ENCODE measurements around the gene ADIPOQ.
"Not testable (repeated sequence)": the region's sequence is repeated elsewhere in the genome, so short reads cannot be mapped to it uniquely, and the experiment has no call there.

The ADIPOQ gene

DNA sequence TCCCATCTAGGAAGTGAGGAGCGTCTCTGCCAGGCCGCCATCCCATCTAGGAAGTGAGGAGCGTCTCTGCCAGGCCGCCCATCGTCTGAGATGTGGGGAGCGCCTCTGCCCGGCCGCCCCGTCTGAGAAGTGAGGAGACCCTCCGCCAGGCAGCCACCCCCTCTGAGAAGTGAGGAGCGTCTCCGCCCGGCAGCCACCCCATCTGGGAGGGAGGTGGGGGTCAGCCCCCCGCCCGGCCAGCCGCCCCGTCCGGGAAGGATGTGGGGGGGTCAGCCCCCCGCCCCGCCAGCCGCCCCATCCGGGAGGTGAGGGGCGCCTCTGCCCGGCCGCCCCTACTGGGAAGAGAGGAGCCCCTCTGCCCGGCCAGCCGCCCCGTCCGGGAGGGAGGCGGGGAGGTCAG is 31.3 kb downstream of the ADIPOQ start:
- DNase-seq: not testable (repeated sequence)

DNA sequence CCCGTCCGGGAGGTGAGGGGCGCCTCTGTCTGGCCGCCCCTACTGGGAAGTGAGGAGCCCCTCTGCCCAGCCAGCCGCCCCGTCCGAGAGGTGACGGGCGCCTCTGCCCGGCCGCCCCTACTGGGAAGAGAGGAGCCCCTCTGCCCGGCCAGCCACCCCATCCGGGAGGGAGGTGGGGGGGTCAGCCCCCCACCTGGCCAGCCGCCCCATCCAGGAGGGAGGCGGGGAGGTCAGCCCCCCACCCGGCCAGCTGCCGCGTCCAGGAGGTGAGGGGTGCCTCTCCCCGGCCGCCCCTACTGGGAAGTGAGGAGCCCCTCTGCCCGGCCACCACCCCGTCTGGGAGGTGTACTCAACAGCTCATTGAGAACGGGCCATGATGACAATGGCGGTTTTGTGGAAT is 31.7 kb downstream of the ADIPOQ start:
- not testable (repeated sequence) for DNase-seq

DNA sequence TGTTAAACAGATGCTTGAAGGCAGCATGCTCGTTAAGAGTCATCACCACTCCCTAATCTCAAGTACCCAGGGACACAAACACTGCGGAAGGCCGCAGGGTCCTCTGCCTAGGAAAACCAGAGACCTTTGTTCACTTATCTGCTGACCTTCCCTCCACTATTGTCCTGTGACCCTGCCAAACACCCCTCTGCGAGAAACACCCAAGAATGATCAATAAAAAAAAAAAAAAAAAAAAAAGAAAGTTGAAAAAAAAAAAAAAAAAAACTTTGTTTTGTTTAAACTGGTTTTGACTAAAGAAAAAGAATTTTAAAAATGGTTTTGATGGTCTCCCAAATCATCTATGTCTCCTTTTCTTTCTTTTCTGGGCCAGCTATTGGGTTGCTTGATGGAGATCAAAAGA is 32.3 kb downstream of the ADIPOQ start:
- not testable (repeated sequence) for DNase-seq

DNA sequence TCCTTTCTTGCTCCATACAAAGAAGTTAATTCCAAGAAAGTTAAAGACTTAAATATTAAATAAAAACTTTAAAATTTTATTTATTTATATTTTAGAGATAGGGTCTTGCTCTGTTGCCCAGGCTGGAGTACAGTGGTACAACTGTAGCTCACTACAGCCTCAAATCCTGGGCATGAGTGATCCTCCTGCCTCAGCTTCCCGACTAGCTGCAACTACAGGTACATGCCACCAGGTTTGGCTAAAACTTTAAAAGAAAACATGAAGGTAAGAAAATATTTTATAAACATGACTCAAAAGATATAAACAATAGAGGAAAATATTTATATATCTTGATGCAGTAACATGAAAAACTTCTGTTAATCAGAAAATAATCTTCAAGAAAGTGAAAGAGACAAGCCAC is 33.2 kb downstream of the ADIPOQ start:
- no peak for DNase-seq

DNA sequence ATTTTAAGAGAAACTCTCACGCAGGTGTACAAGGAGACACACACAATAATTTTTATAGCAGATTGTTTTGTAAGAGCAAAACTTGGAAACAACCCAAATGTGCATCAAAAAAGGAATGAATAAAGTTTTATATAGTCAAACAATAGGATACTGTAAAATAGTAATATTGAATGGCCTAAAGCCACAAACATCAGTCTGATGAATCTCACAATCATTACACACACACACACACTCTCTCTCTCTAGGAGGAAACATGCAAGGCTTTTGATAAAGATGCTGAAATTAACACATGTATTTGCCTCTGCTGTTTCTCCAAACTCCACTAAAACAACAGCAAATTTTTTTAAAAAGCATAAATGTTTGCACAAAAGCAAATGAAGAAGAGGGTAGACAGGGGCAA is 37.3 kb downstream of the ADIPOQ start:
- DNase-seq: no peak

DNA sequence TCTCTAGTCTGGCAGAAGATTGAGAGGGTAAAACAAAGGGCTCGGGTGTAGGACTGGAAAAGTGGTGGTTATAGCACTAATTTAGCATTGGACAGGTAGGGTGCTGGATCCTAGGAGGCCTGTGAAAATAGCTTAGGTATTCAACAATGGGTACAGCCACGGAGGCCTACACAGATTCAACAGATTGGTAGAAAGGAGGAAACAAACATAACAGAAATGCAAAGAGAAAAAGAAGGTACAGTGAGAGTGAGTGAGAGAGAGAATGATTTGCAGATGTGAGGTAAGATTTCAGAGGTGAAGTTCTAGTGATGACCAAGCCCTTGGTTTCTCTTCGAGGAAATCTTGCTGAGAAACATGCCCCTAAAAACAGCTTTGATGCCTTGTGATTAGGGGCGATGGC is 37.9 kb downstream of the ADIPOQ start:
- DNase-seq: no peak

DNA sequence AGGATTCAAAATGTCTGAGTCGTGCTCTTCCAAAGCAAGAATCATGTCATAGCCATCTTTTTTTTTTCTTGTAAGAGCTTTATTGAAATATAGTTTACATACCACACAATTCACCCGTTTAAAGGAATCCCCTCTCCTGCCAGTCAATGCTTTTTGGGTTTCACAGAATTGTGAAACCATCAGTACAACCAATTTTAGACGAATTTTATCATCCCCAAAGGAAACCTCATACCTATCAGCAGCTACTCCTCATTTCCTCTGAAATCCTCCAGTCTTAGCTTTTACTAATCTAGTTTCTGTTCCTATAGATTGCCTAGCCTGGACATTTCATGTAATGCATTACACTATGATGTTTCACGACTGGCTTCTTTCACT is 39.6 kb downstream of the ADIPOQ start:
- no peak for DNase-seq

DNA sequence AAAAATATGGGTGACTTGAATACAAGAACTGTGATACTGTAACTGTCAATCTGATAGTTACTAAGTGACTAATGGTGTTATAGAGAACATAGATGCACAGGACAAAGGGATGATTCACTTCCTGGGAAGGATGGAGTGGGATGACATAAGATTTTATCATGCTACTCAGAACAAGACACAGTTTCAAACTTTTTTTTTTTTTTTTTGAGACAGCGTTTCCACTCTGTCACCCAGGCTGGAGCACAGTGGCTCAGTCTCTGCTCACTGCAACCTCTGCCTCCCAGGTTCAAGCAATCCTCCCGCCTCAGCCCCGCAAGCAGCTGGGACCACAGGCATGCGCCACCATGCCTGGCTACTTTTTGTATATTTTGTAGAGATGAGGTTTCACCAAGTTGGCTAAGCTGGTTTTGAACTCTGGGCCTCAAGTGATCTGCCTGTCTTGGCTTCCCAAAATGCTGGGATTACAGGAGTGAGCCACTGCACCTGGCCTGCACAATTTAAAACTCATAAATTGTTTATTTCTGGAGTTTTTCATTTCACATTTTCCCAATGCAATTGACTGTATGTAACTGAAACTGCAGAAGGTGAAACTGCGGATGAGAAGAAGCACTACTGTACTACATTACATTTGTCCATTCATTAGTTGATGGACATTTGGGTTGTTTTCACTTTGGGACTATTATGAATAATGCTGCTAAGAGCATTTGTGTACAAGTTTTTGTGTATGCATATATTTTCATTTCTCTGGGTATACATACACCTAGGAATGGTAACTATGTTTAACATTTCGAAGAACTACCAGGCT is 40.6 kb downstream of the ADIPOQ start:
- no peak for DNase-seq

DNA sequence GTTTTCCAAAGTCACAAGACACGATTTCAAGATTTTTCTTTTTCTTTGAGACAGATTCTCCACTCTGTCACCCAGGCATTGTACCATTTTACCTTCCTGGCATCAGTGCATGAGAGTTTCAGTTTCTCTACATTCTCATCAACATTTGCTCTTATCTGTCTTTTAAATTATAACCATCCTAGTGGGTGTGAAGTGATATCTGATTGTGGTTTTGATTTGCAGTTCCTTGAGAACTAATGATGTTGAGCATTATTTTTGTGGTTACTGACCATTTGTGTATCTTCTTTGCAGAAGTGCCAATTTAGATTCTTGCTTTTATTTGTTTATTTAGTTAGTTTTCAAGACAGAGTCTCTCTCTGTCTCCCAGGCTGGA is 41.2 kb downstream of the ADIPOQ start:
- no peak for DNase-seq

DNA sequence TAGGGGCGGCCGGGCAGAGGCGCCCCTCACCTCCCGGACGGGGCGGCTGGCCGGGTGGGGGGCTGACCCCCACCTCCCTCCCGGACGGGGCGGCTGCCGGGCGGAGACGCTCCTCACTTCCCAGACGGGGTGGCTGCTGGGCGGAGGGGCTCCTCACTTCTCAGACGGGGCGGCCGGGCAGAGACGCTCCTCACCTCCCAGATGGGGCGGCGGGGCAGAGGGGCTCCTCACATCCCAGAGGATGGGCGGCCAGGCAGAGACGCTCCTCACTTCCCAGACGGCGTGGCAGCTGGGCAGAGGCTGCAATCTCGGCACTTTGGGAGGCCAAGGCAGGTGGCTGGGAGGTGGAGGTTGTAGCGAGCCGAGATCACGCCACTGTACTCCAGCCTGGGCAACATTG is 42.4 kb downstream of the ADIPOQ start:
- not testable (repeated sequence) for DNase-seq

DNA sequence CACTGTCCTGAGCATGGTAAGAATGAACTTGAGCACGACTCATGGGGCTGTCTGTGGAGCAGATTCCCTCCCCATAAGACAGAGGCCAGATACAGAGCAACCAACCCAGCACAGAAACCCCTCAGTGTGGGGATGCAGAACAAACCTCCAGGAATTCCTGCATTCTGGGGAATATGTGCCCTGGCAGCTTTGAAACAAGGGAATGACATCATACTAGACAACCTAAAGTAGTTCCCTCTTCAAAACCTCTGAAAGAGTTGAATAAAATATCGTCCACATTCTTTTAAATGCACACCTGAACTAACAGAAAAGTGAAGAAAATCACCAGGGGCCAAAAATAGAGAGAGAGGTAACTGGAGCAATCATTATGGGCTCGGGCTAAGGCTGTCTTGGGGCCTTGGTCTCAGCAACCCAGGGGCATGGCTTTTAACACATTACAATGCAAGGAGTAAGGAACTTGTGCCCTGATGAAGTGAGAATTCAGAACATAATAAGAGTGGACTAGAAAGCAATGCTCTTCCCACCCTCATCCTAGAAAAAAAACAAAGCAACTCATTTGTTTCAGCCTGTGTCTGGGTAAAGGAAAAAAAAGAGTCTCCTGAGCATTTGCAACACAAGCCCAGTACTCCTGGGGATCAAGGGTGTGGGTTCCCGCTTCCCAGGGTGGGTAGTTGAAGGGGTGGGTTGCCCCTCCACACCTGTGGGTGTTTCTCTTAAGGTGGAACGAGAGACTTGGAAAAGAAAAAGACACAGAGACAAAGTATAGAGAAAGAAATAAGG is 43.9 kb downstream of the ADIPOQ start:
- DNase-seq: no peak

DNA sequence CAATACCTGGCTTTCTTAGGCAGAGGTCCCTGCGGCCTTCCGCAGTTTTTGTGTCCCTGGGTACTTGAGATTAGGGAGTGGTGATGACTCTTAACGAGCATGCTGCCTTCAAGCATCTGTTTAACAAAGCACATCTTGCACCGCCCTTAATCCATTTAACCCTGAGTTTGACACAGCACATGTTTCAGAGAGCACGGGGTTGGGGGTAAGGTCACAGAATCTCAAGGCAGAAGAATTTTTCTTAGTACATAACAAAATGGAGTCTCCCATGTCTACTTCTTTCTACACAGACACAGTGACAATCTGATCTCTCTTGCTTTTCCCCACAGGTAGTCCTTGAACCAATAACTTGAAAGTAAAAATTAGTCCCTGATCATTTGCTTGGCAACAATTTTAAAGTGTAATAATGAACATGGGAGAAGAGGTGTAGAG is 45.0 kb downstream of the ADIPOQ start:
- DNase-seq: not testable (repeated sequence)

DNA sequence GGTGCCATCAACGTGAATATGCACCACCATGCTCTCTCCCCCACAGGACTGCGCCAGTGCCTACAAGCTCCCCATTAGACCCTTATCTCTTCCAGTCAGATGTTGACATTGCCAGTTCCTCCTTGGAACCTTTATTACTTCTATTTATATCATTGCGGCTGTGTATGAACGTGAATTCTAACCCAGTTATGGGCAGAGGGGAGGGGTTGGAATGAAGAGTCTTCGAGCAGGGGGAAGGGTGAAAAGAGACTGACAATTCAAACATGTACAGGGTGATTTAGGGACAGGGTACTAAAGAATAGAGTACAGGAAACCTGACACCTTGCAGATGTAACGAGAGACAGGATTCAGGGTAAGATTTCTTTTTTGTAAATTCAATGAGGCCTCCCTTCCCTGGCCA is 46.1 kb downstream of the ADIPOQ start:
- DNase-seq: no peak

DNA sequence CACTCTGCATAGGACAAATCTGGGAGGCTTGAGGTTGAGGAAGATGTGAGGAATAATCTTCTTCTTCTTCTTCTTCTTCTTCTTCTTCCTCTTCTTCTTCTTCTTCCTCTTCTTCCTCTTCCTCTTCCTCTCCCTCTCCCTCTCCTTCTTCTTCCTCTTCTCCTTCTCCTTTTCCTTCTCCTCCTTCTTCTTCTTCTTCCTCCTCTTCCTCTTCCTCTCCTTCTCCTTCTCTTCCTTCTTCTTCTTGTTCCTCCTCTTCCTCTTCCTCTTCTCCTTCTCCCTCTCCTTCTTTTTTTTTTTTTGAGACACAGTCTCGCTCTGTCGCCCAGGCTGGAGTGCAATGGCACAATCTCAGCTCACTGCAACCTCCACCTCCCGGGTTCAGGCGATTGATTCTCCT is 47.2 kb downstream of the ADIPOQ start:
- DNase-seq: not testable (repeated sequence)

DNA sequence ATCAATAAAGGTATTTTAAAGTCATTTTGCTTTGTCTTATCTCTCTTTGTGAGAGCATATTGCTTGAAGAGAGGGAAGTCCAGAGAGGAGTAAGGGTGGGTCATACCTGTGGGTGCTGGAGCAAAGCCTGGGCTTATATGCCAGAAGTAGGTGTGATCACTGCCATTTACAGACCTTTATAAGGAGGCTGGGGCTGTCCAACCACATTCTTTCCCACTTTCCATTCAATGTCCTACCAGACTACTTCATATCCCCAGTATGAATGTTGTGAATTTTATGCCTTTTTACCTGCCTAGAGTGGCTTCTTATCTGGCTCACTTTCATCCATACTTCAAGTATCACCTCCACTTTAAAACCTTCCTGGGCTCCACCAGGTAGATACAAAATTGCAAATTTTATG is 48.4 kb downstream of the ADIPOQ start:
- no peak for DNase-seq

DNA sequence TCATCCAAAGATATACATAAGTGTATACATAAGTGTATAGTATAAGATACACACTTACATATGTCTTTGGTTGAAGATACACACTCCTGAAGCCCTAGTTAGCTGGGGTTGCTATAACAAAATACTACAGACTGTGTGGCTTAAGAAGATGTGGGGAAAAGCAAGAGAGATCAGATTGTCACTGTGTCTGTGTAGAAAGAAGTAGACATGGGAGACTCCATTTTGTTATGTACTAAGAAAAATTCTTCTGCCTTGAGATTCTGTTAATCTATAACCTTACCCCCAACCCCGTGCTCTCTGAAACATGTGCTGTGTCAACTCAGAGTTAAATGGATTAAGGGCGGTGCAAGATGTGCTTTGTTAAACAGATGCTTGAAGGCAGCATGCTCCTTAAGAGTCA is 50.6 kb downstream of the ADIPOQ start:
- DNase-seq: not testable (repeated sequence)

DNA sequence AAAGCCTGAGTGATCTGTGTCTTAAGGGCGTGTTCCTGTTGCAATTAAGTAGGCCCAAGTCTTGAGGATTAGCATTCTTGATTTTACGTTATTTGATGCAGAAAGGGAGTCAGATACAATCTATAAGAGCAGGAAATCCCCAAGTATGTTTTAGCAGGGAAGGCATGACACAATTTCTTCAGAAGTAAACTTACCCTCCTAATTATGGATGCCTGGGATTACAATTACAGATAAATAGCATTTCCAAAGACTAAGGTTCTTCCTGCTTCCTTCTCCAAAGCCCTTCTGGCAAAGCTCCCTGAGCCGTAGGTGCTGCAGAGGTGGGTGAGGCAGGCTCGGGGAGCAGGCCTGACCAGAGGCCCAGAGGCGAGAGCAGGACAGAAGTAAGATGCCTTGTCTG is 52.9 kb downstream of the ADIPOQ start:
- no peak for DNase-seq

DNA sequence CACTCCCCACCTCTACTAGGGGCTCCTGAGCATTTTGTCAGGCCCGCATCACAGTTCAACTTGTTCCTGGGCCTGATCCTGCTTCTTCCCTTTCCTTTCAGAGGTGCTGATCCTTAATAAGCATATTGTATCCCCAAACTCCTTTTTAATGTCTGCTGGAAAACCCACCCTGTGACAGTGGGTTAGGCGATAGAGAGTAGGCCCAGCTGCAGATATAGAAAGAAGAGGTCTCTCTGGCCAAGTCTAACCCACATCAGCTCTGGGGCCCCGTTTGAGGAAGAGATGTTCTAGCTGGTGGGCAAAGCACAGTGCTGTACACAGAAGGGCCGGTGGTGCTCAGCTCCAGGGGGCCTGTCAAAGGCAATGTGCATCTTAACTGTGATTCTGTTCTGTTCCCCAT is 53.5 kb downstream of the ADIPOQ start:
- no peak for DNase-seq

DNA sequence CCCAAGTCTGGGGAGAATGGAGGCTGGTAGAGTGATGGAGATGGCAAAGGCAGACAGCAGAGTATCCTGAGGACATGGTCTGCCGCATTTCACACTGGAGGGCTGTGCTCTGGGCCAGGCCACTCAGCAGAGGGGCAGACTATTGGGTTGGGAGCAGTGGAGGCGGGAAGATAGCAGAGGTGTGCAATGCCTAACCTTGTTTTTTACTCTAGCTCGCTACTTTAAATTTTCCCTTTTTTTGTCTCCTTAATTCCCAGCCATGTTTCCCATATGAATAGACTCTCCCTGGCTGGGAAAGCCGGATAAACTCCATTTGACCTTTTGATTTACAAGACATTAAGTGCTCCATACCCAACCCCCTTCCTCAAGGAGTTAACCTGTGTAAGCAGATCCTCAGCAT is 54.4 kb downstream of the ADIPOQ start:
- no peak for DNase-seq

DNA sequence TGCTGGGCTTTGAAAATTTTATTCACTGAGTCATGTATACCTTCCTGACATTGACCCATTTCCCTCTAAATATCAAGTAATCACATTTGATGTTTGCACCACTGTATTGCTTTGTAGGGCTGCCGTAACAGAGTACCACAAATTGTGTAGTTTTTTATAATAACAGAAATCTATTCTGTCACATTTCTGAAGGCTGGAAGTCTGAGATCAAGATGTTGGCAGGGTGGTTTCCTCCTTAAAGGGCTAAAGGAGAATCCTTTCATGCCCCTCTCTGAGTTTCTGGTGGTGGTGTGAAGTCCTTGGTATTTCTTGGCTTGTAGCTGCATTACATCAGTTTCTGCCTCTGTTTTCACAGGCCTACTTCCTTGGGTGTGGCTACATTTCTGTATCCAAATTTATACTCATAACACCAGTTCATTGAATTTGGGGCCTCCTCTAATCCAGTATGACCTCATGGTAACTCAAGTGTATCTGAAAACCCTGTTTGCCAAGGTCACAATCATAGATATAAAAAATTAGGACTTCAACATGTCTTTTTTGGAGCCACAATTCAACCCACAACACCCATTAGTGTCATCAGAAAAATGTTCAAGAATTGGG is 58.7 kb downstream of the ADIPOQ start:
- no peak for DNase-seq

DNA sequence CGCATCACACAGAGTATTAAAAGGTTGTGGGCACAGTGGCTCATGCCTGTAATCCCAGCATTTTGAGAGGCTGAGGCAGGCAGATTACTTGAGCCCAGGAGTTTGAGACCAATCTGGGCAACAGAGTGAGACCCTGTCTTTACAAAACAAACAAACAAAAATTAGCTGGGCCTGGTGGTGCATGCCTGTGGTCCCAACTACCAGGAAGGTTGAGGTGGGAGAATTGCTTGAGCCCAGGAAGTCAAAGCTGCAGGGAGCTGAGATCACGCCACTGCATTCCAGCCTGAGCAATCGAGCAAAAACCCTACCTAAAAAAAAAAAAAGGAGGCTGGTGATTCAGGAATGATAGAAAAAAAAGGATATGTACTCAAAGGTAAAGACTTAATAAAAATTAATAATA is 59.6 kb downstream of the ADIPOQ start:
- DNase-seq: no peak

DNA sequence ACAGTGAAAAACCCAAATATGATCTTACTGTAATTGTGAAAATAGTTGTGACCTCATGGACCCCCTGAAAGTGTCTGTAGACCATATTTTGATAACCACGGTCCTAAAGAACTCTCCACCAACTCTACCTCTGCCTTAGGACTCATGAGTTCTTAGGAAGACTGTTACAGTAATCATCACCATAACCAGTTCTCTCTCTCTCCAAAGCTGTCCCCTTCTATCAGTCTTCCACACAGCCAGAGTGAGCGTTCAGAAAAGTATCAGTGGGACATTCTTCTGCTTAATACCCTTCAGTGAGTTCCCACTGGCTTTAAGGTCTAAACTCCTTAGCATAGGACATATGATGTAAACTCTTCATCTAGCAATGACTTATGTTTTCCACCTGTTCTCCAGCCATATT is 60.2 kb downstream of the ADIPOQ start:
- no peak for DNase-seq

DNA sequence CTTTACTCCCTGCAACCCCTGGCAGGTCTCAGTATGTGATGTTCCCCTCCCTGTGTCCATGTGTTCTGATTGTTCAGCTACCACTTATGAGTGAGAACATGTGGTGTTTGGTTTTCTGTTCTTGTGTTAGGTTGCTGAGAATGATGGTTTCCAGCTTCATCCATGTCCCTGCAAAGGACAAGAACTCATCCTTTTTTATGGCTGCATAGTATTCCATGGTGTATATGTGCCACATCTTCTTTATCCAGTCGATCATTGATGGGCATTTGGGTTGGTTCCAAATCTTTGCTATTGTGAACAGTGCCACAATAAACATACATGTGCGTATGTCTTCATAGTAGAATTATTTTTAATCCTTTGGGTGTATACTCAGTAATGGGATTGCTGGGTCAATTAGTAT is 61.2 kb downstream of the ADIPOQ start:
- DNase-seq: not testable (repeated sequence)

DNA sequence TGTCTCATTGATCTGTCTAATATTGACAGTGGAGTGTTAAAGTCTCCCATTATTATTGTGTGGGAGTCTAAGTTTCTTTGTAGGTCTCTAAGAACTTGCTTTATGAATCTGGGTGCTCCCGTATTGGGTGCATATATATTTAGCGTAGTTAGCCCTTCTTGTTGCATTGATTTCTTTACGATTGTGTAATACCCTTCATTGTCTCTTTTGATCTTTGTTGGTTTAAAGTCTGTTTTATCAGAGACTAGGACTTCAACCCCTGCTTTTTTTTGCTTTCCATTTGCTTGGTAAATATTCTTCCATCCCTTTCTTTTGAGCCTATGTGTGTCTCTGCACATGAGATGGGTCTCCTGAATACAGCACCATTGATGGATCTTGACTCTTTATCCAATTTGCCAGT is 64.6 kb downstream of the ADIPOQ start:
- not testable (repeated sequence) for DNase-seq

All from cortex of kidney (tissue), 1 donor.